ENCODE data around the gene RITA1. TPM values are rescaled to one million over a fixed set of nuclear protein-coding genes. Genes with fewer than 3 reads are reported as not detected.

The RITA1 gene
- total RNA-seq, 2 experiments from 2014 or later = 14.7 to 16.9 TPM

GRCh38 chr12:113145720-113146551, 39.6 kb upstream of the RITA1 start:
- Mint-ChIP-seq H3K9me3 (no peaks in the 10 kb centered on the region), H3K36me3 (ENCODE audit: low read depth) (no peaks in the 10 kb centered on the region), H3K27me3 (peaks cover 18% of the 10 kb centered on the region), H3K4me1 (no peaks in the 10 kb centered on the region), H3K27ac (no peak overlapping the region), H3K4me3 (no peak overlapping the region)
- no peak for DNase-seq
- POLR2A ChIA-PET = no interaction called here
- CTCF ChIA-PET = interaction anchor here (0.6 to 1.6 kb wide), 4 partner anchors 7 to 180 kb away, joined by 3 to 5 read pairs (median 4); partner anchors contain the start of gene DDX54

- Mint-ChIP-seq H3K27ac (no peak overlapping the region), H3K36me3 (ENCODE audit: low read depth) (no peaks in the 10 kb centered on the region), H3K4me3 (no peak overlapping the region), H3K9me3 (no peaks in the 10 kb centered on the region), H3K4me1 (peaks cover under 1% of the 10 kb centered on the region), H3K27me3 (peaks cover 21% of the 10 kb centered on the region)
- DNase-seq = no peak
- ChIA-PET CTCF (no interaction called here), POLR2A (no interaction called here)
Observed at GRCh38 chr12:113146999-113147398, 38.5 kb upstream of the RITA1 start.

DNA sequence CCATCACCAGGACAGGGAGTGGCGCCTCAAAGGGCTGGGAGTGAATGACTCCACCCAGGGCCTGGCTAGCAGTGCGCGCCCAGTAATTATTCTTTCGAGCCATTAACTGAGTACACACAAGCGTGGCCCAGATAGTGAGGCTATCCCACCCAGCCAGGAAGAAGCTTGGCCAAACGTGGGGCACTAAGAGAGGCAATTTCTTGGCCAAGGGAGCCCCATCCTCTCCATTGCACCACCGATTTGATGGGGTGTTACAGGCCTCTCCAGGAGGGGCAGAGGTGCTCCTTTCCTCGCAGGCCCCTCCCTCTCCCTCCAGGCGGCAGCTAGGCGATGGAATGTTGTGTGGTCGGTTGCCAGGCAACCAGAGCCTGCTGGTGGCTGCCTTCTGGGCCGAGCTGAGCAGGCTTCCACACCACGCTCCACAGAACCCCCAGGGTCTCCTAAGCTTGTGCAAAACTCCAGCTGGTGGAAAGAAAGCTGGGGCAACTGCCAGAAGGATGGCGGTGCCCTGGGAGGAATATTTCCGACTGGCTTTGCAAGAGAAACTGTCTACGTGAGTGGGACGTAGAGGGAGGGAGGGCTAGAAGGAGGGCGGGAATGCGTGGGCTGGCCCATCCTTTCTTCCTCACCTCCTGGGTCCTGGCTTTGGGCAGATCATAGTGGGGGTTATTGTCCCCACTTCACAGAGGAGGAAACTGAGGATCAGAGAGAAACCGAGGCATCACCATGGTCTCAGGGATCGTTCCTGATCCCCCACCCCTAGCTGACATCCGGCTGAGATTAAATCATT, 36.0 kb upstream of the RITA1 start, which contains the start of gene CFAP73:
Gene CFAP73 (plus strand): TSS at position 364 of the 790 bp plus-strand sequence. CDS start 134 bp downstream, at position 498.
- no peak within 1 kb of the TSS for H3K4me3 Mint-ChIP-seq
- ChIA-PET POLR2A (no interaction called here), CTCF (no interaction called here)
- H3K36me3 Mint-ChIP-seq (ENCODE audit: low read depth) = no peaks in the 10 kb centered on the region
- DNase-seq = no peak
- H3K9me3 Mint-ChIP-seq = no peaks in the 10 kb centered on the region
- H3K27ac Mint-ChIP-seq = no peak within 1 kb of the TSS
- peaks cover 42% of the 10 kb centered on the region for H3K27me3 Mint-ChIP-seq
- peaks cover 18% of the 10 kb centered on the region for H3K4me1 Mint-ChIP-seq

DNA sequence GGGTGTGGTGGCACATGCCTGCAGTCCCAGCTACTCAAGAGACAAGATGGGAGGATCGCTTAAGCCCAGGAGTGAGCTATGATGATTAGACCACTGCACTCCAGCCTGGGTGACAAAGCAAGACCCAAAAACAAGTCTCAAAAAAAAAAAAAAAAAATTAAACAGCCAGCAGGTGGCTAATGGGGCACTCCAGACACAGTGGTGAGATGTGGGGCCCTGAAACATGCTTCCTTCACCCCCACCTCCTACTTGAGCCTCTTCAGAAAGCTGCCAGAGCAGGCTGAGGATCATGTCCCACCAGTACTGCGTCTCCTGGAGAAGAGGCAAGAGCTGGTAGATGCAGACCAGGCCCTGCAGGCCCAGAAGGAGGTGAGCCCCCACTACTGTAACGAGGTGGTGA, 33.9 kb upstream of the RITA1 start:
- DNase-seq = no peak
- H3K27ac Mint-ChIP-seq = no peak overlapping the region
- peaks cover 18% of the 10 kb centered on the region for H3K4me1 Mint-ChIP-seq
- ChIA-PET POLR2A (interaction anchor here (0.6 kb wide), 1 partner anchor 20 kb away, joined by 3 read pairs; no protein-coding TSS in a partner anchor), CTCF (interaction anchor here (0.7 to 5.6 kb wide), 3 partner anchors 22 to 158 kb away, joined by 3 to 38 read pairs (median 4); no protein-coding TSS in a partner anchor)
- peaks cover 38% of the 10 kb centered on the region for H3K27me3 Mint-ChIP-seq
- H3K4me3 Mint-ChIP-seq = no peak overlapping the region
- no peaks in the 10 kb centered on the region for H3K9me3 Mint-ChIP-seq
- no peaks in the 10 kb centered on the region for H3K36me3 Mint-ChIP-seq (ENCODE audit: low read depth)

- Mint-ChIP-seq H3K4me3 (peak overlapping the region; percentile 68), H3K9me3 (no peaks in the 10 kb centered on the region), H3K4me1 (peaks cover 18% of the 10 kb centered on the region), H3K27me3 (peaks cover 34% of the 10 kb centered on the region), H3K36me3 (ENCODE audit: low read depth) (no peaks in the 10 kb centered on the region), H3K27ac (no peak overlapping the region)
- POLR2A ChIA-PET = interaction anchor here (0.6 to 1.5 kb wide), 4 partner anchors 27 to 55 kb away, joined by 3 to 4 read pairs (median 4); no protein-coding TSS in a partner anchor
- CTCF ChIA-PET = interaction anchor here (0.9 to 5.6 kb wide), 9 partner anchors 14 to 814 kb away, joined by 3 to 38 read pairs (median 5); partner anchors contain the start of gene RASAL1
- no peak for DNase-seq
Observed at GRCh38 chr12:113152196-113152834, 33.2 kb upstream of the RITA1 start.

- POLR2A ChIA-PET = interaction anchor here (0.6 to 1.5 kb wide), 6 partner anchors 15 to 55 kb away, joined by 3 to 4 read pairs (median 4); partner anchors contain the start of gene RITA1
- CTCF ChIA-PET = interaction anchor here (0.6 to 5.6 kb wide), 16 partner anchors 8 to 1991 kb away, joined by 3 to 38 read pairs (median 4); partner anchors contain the start of genes OAS2, RASAL1 and SLC8B1
- Mint-ChIP-seq H3K4me3 (peak overlapping the region; percentile 68), H3K27ac (no peak overlapping the region), H3K27me3 (peaks cover 32% of the 10 kb centered on the region), H3K4me1 (peaks cover 18% of the 10 kb centered on the region), H3K9me3 (no peaks in the 10 kb centered on the region), H3K36me3 (ENCODE audit: low read depth) (peaks cover 5% of the 10 kb centered on the region)
- DNase-seq = peak; percentile 50
Observed at GRCh38 chr12:113152835-113153814, 32.4 kb upstream of the RITA1 start.

GRCh38 chr12:113154351-113154973, 31.1 kb upstream of the RITA1 start:
- POLR2A ChIA-PET = interaction anchor here (1.1 to 1.5 kb wide), 4 partner anchors 17 to 176 kb away, joined by 3 to 4 read pairs (median 3); partner anchors contain the start of genes DDX54 and OAS2
- H3K36me3 Mint-ChIP-seq (ENCODE audit: low read depth) = peaks cover 12% of the 10 kb centered on the region
- peaks cover 32% of the 10 kb centered on the region for H3K27me3 Mint-ChIP-seq
- no peaks in the 10 kb centered on the region for H3K9me3 Mint-ChIP-seq
- H3K4me3 Mint-ChIP-seq = peak overlapping the region; percentile 24
- H3K27ac Mint-ChIP-seq = no peak overlapping the region
- DNase-seq = no peak
- H3K4me1 Mint-ChIP-seq = peaks cover 18% of the 10 kb centered on the region
- CTCF ChIA-PET = interaction anchor here (0.7 to 5.6 kb wide), 6 partner anchors 11 to 254 kb away, joined by 4 to 38 read pairs (median 4); partner anchors contain the start of gene RASAL1

- no peaks in the 10 kb centered on the region for H3K9me3 Mint-ChIP-seq
- peaks cover 29% of the 10 kb centered on the region for H3K27me3 Mint-ChIP-seq
- ChIA-PET CTCF (interaction anchor here (1.7 to 5.6 kb wide), 2 partner anchors 10 to 18 kb away, joined by 4 to 38 read pairs; no protein-coding TSS in a partner anchor), POLR2A (interaction anchor here (1.1 kb wide), 1 partner anchor 30 kb away, joined by 3 read pairs; the partner anchor contains the start of gene DDX54)
- DNase-seq = no peak
- no peak overlapping the region for H3K27ac Mint-ChIP-seq
- no peak overlapping the region for H3K4me3 Mint-ChIP-seq
- H3K4me1 Mint-ChIP-seq = peaks cover 18% of the 10 kb centered on the region
- peaks cover 15% of the 10 kb centered on the region for H3K36me3 Mint-ChIP-seq (ENCODE audit: low read depth)
Observed at GRCh38 chr12:113155060-113155459, 30.5 kb upstream of the RITA1 start.

DNA sequence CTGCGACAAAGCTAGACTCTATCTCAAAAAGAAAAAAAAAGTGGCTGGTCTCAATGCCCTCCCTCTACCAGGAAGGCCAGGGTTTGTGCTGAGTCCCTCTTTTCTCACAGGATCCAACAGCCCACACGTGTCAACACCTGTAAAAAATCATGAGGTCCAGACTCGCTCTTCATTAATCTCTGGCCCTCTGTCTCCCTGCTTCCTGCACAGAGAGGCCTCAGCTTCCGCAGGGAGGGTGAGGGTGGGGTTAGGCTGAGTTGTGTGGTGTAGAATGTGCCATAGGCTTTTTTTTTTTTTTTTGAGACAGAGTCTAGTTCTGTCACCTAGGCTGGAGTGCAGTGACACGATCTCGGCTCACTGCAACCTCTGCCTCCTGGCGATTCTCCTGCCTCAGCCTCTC, 29.9 kb upstream of the RITA1 start:
- CTCF ChIA-PET = interaction anchor here (1.7 to 5.6 kb wide), 2 partner anchors 10 to 18 kb away, joined by 4 to 38 read pairs; no protein-coding TSS in a partner anchor
- H3K27me3 Mint-ChIP-seq = peaks cover 25% of the 10 kb centered on the region
- peaks cover 18% of the 10 kb centered on the region for H3K36me3 Mint-ChIP-seq (ENCODE audit: low read depth)
- no peak overlapping the region for H3K27ac Mint-ChIP-seq
- no peak overlapping the region for H3K4me3 Mint-ChIP-seq
- peaks cover 18% of the 10 kb centered on the region for H3K4me1 Mint-ChIP-seq
- POLR2A ChIA-PET = interaction anchor here (1.1 kb wide), 1 partner anchor 29 kb away, joined by 3 read pairs; the partner anchor contains the start of gene DDX54
- no peak for DNase-seq
- H3K9me3 Mint-ChIP-seq = no peaks in the 10 kb centered on the region

- peaks cover 30% of the 10 kb centered on the region for H3K36me3 Mint-ChIP-seq (ENCODE audit: low read depth)
- H3K4me3 Mint-ChIP-seq = no peak overlapping the region
- peaks cover 14% of the 10 kb centered on the region for H3K4me1 Mint-ChIP-seq
- no peak overlapping the region for H3K27ac Mint-ChIP-seq
- H3K9me3 Mint-ChIP-seq = no peaks in the 10 kb centered on the region
- ChIA-PET CTCF (no interaction called here), POLR2A (interaction anchor here (0.9 kb wide), 1 partner anchor 25 kb away, joined by 3 read pairs; no protein-coding TSS in a partner anchor)
- DNase-seq = no peak
- peaks cover 17% of the 10 kb centered on the region for H3K27me3 Mint-ChIP-seq
Observed at GRCh38 chr12:113157218-113157859, 28.2 kb upstream of the RITA1 start.

Data from activated CD4-positive, alpha-beta memory T cell treated with anti-CD3 and anti-CD28 coated beads, Interleukin-2, amount 10 ng/mL, durations not matched to agents 7 days and 5 days (primary cell).